Measurements from ENCODE around the gene MAP3K14. TPM values are rescaled to one million over a fixed set of nuclear protein-coding genes. Genes with fewer than 3 reads are reported as not detected.

Gene MAP3K14
- total and polyA plus RNA-seq, 7 donors = 12.4 to 53.5 (median 24.6) TPM

- 24 to 33% (median 31%) methylated on average over 3 of the region's 3 CpGs for WGBS, 3 donors
- H3K36me3 ChIP-seq (ENCODE audit: insufficient read depth in 1 of 2, low read depth in 1 of 2) = peaks cover 0 to 53% of the 10 kb centered on the region in 2 donors
- no peaks in the 10 kb centered on the region for H3K9me3 ChIP-seq
- intact Hi-C loops (cut with DNase I) = loop anchor here (1.0 to 5.0 kb wide), 3 partner anchors 36 to 107 kb away; partner anchors contain the start of gene MAP3K14 (in 1 of the 2)
- no peak overlapping the region for H3K4me3 ChIP-seq
- peak overlapping the region; percentile 50 for H3K27ac ChIP-seq
- TF ChIP-seq CTCF (IDR thresholded peaks at IDR 0.05) = no peak
- H3K27me3 ChIP-seq (ENCODE audit: insufficient read depth in 3 of 3, low read length in 2 of 3) = no peaks in the 10 kb centered on the region
- peak in 2 of 4 donors; percentile 19 to 22 for ATAC-seq
- peak in 1 of 2 donors; percentile 55 for DNase-seq
- H3K4me1 ChIP-seq = peaks cover 76% of the 10 kb centered on the region
Observed at GRCh38 chr17:45279898-45280297, 36.9 kb downstream of the MAP3K14 start.

- intact Hi-C loops (cut with DNase I) = loop anchor here in 1 of 2 donors (5.0 kb wide), 1 partner anchor 109 kb away; no protein-coding TSS in a partner anchor
- DNase-seq (peak in 1 of 2 donors; percentile 56), ATAC-seq (no peak)
- H3K27ac ChIP-seq = peak overlapping the region; percentile 73
- no peaks in the 10 kb centered on the region for H3K27me3 ChIP-seq (ENCODE audit: insufficient read depth in 3 of 3, low read length in 2 of 3)
- H3K36me3 ChIP-seq (ENCODE audit: insufficient read depth in 1 of 2, low read depth in 1 of 2) = peaks cover 0 to 54% of the 10 kb centered on the region in 2 donors
- no peaks in the 10 kb centered on the region for H3K9me3 ChIP-seq
- H3K4me1 ChIP-seq = peaks cover 57% of the 10 kb centered on the region
- whole genome bisulfite sequencing, 3 donors = 13 to 17% (median 15%) methylated on average over 7 of the region's 7 CpGs
- TF ChIP-seq CTCF (IDR thresholded peaks at IDR 0.05) = no peak
- no peak overlapping the region for H3K4me3 ChIP-seq
Observed at GRCh38 chr17:45277992-45278391, 38.8 kb downstream of the MAP3K14 start.

GRCh38 chr17:45277216-45277849, 39.5 kb downstream of the MAP3K14 start:
- Histone ChIP-seq H3K4me3 (peak overlapping the region; percentile 15), H3K36me3 (ENCODE audit: insufficient read depth in 1 of 2, low read depth in 1 of 2) (peaks cover 0 to 55% of the 10 kb centered on the region in 2 donors), H3K4me1 (peaks cover 50% of the 10 kb centered on the region), H3K27me3 (ENCODE audit: insufficient read depth in 3 of 3, low read length in 2 of 3) (no peaks in the 10 kb centered on the region), H3K9me3 (no peaks in the 10 kb centered on the region), H3K27ac (peak overlapping the region; percentile 73)
- intact Hi-C loops (cut with DNase I) = loop anchor here in 1 of 2 donors (5.0 kb wide), 1 partner anchor 110 kb away; no protein-coding TSS in a partner anchor
- DNase-seq (peak; percentile 92 to 96), ATAC-seq (peak; percentile 60 to 84 (median 72))
- WGBS, 3 donors = 26 to 38% (median 28%) methylated on average over 16 of the region's 16 CpGs
- TF ChIP-seq CTCF (IDR thresholded peaks at IDR 0.05) = peak; percentile 74

GRCh38 chr17:45276031-45276430, 40.8 kb downstream of the MAP3K14 start:
- ATAC-seq = peak; percentile 3 to 60 (median 28)
- 37 to 45% (median 38%) methylated on average over 6 of the region's 6 CpGs for WGBS, 3 donors
- no peak for TF ChIP-seq CTCF (IDR thresholded peaks at IDR 0.05)
- DNase-seq = peak in 1 of 2 donors; percentile 56
- Histone ChIP-seq H3K36me3 (ENCODE audit: insufficient read depth in 1 of 2, low read depth in 1 of 2) (peaks cover 0 to 60% of the 10 kb centered on the region in 2 donors), H3K4me3 (no peak overlapping the region), H3K9me3 (no peaks in the 10 kb centered on the region), H3K4me1 (peaks cover 42% of the 10 kb centered on the region), H3K27me3 (ENCODE audit: insufficient read depth in 3 of 3, low read length in 2 of 3) (no peaks in the 10 kb centered on the region), H3K27ac (peak overlapping the region; percentile 73)
- intact Hi-C loops (cut with DNase I) = loop anchor here (1.0 to 5.0 kb wide), 2 partner anchors 110 to 111 kb away; no protein-coding TSS in a partner anchor
